HEK293 (cell line): ENCODE measurements around the gene NEK11.

Experiments
- CTCF ChIA-PET: fragments of 350-600 bp; formaldehyde crosslinking; extraction: SDS; loops from one replicate; lab custom pipeline; 2021; ENCODE audit warnings: antibody characterized with exemption; lab: Yijun Ruan, JAX
- POLR2A ChIA-PET: fragments of 300-600 bp; formaldehyde crosslinking; extraction: SDS; loops from one replicate; lab custom pipeline; 2020; ENCODE audit warnings: antibody characterized with exemption, inconsistent platforms; lab: Yijun Ruan, JAX
- H3K27ac ChIP-seq: fragments of 200-500 bp; sonication (Bioruptor generic); 2 replicates; pipeline ENCODE4 v1.5.1; 2014; ENCODE audit warnings: low read depth, low read length, control low read depth, inconsistent platforms; ENCODE audit errors: extremely low read depth
- H3K36me3 ChIP-seq, 2 experiments: fragments of 200-500 bp in 1 of 2; sonication (Bioruptor generic) in 1 of 2; 1 replicate in 1 of 2; 2 replicates in 1 of 2; pipeline ENCODE4 v1.5.1; 2014 to 2017; ENCODE audit warnings: inconsistent platforms in 2 of 2, low read length in 2 of 2; ENCODE audit not compliant: control insufficient read depth in 2 of 2, insufficient read depth in 1 of 2
- H3K4me1 ChIP-seq: fragments of 200-500 bp; sonication (Bioruptor generic); 2 replicates; pipeline ENCODE4 v1.5.1; 2014; ENCODE audit warnings: mild to moderate bottlenecking, low read length, inconsistent platforms; ENCODE audit not compliant: control insufficient read depth, insufficient read depth
- H3K4me3 ChIP-seq: 2 replicates; pipeline ENCODE4 v1.5.1; 2011; ENCODE audit warnings: low read depth, mild to moderate bottlenecking, control low read depth, low read length, moderate library complexity
- H3K9me3 ChIP-seq: fragments of 200-500 bp; sonication (Bioruptor generic); 2 replicates; pipeline ENCODE4 v1.5.1; 2014; ENCODE audit warnings: low read depth, low read length, inconsistent platforms; ENCODE audit not compliant: control insufficient read depth, insufficient read depth
- GLIS1 ChIP-seq: fragments of 450-650 bp; formaldehyde crosslinking; IDR thresholded peaks from 2 replicates; pipeline ENCODE4 v1.5.1; 2016; ENCODE audit warnings: missing biosample characterization, missing genetic modification characterization
- PRDM2 ChIP-seq: fragments of 450-650 bp; formaldehyde crosslinking; IDR thresholded peaks from 2 replicates; pipeline ENCODE4 v1.5.1; 2016; ENCODE audit warnings: missing biosample characterization, missing genetic modification characterization, borderline replicate concordance
- RBAK ChIP-seq: fragments of 450-650 bp; formaldehyde crosslinking; IDR thresholded peaks from 2 replicates; pipeline ENCODE4 v1.5.1; 2016; ENCODE audit warnings: missing biosample characterization, missing genetic modification characterization
- ZNF473 ChIP-seq: fragments of 450-650 bp; formaldehyde crosslinking; IDR thresholded peaks from 2 replicates; pipeline ENCODE4 v1.5.1; 2017; ENCODE audit warnings: missing biosample characterization, missing genetic modification characterization
- ZNF610 ChIP-seq: fragments of 450-650 bp; formaldehyde crosslinking; IDR thresholded peaks from 2 replicates; pipeline ENCODE4 v1.5.1; 2016; ENCODE audit warnings: missing biosample characterization, missing genetic modification characterization, borderline replicate concordance
- ZNF677 ChIP-seq: fragments of 450-650 bp; IDR thresholded peaks from 2 replicates; pipeline ENCODE4 v1.5.0; 2018; ENCODE audit warnings: missing biosample characterization, mild to moderate bottlenecking, missing genetic modification characterization, moderate library complexity
- TF ChIP-seq, protein P1 (sequence below): fragments of 450-650 bp; formaldehyde crosslinking; IDR thresholded peaks from 2 replicates; pipeline ENCODE4 v1.5.1; 2016; ENCODE audit warnings: missing biosample characterization, missing genetic modification characterization
- TF ChIP-seq, protein P2 (sequence below): fragments of 450-650 bp; IDR thresholded peaks from 2 replicates; pipeline ENCODE4 v1.5.1; 2018; ENCODE audit warnings: missing biosample characterization, mild to moderate bottlenecking, missing genetic modification characterization
- TF ChIP-seq, protein P3 (sequence below): fragments of 450-650 bp; formaldehyde crosslinking; IDR thresholded peaks from 2 replicates; pipeline ENCODE4 v1.5.1; 2016; ENCODE audit warnings: missing biosample characterization, missing genetic modification characterization

Gene NEK11

GRCh38 chr3:131140891-131141290 lies 114.2 kb downstream of the NEK11 start:
- ChIA-PET POLR2A (no interaction called here), CTCF (interaction anchor here (0.7 kb wide), 1 partner anchor 15 kb away, joined by 3 read pairs; no protein-coding TSS in a partner anchor)
- Histone ChIP-seq H3K4me3 (no peak overlapping the region), H3K4me1 (0 out of 2 replicates have a peak, but pooled peaks cover 3% of the 10 kb centered on the region)
- TF ChIP-seq, protein P1, sequence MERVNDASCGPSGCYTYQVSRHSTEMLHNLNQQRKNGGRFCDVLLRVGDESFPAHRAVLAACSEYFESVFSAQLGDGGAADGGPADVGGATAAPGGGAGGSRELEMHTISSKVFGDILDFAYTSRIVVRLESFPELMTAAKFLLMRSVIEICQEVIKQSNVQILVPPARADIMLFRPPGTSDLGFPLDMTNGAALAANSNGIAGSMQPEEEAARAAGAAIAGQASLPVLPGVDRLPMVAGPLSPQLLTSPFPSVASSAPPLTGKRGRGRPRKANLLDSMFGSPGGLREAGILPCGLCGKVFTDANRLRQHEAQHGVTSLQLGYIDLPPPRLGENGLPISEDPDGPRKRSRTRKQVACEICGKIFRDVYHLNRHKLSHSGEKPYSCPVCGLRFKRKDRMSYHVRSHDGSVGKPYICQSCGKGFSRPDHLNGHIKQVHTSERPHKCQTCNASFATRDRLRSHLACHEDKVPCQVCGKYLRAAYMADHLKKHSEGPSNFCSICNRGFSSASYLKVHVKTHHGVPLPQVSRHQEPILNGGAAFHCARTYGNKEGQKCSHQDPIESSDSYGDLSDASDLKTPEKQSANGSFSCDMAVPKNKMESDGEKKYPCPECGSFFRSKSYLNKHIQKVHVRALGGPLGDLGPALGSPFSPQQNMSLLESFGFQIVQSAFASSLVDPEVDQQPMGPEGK (tag by site-specific recombination): no peak
- no peak for TF ChIP-seq ZNF473 (tag by site-specific recombination)
- TF ChIP-seq, protein P2, sequence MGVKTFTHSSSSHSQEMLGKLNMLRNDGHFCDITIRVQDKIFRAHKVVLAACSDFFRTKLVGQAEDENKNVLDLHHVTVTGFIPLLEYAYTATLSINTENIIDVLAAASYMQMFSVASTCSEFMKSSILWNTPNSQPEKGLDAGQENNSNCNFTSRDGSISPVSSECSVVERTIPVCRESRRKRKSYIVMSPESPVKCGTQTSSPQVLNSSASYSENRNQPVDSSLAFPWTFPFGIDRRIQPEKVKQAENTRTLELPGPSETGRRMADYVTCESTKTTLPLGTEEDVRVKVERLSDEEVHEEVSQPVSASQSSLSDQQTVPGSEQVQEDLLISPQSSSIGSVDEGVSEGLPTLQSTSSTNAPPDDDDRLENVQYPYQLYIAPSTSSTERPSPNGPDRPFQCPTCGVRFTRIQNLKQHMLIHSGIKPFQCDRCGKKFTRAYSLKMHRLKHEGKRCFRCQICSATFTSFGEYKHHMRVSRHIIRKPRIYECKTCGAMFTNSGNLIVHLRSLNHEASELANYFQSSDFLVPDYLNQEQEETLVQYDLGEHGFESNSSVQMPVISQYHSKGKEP (tag by site-specific recombination): no peak
- no peak for TF ChIP-seq ZNF677
- TF ChIP-seq, all 188 proteins: peak for 0
- Histone ChIP-seq H3K9me3 (no peaks in the 10 kb centered on the region), H3K36me3 (no peaks in the 10 kb centered on the region), H3K27ac (no peak overlapping the region)

DNA sequence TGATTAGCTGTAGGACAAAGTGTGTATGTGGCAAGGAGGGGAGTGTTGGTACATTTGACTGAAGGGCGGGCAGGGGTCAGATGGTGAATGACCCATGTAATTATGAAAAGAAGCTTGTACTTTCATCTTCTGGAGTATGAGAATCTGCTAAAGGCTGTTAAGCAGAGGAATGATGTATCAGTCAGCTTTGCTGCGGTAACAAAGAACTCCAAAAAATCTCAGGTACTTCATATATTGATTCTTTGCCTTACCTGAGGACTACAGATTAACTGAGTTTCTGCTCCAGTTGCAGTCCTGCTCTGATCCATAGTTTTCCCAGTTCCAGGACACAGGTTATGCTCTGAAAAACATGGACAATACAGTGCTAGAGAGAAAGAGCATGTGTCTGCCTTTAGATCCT lies 115.1 kb downstream of the NEK11 start:
- Histone ChIP-seq H3K36me3 (no peaks in the 10 kb centered on the region), H3K4me3 (no peak overlapping the region), H3K9me3 (no peaks in the 10 kb centered on the region), H3K4me1 (0 out of 2 replicates have a peak, but pooled peaks cover 3% of the 10 kb centered on the region), H3K27ac (no peak overlapping the region)
- ChIA-PET CTCF (no interaction called here), POLR2A (no interaction called here)
- TF ChIP-seq, protein P3, sequence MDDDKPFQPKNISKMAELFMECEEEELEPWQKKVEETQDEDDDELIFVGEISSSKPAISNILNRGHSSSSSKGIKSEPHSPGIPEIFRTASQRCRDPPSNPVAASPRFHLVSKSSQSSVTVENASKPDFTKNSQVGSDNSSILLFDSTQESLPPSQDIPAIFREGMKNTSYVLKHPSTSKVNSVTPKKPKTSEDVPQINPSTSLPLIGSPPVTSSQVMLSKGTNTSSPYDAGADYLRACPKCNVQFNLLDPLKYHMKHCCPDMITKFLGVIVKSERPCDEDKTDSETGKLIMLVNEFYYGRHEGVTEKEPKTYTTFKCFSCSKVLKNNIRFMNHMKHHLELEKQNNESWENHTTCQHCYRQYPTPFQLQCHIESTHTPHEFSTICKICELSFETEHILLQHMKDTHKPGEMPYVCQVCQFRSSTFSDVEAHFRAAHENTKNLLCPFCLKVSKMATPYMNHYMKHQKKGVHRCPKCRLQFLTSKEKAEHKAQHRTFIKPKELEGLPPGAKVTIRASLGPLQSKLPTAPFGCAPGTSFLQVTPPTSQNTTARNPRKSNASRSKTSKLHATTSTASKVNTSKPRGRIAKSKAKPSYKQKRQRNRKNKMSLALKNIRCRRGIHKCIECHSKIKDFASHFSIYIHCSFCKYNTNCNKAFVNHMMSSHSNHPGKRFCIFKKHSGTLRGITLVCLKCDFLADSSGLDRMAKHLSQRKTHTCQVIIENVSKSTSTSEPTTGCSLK (tag by site-specific recombination): no peak
- no peak for TF ChIP-seq ZNF610 (tag by site-specific recombination)
- peak; percentile 66; the same call in 1 of the 2 replicates for TF ChIP-seq RBAK (tag by site-specific recombination)
- no peak for TF ChIP-seq GLIS1 (tag by site-specific recombination)
- no peak for TF ChIP-seq PRDM2 (tag by site-specific recombination)
